WTC11 (cell line): ENCODE data around the gene GPR27. TPM values are rescaled to one million over a fixed set of nuclear protein-coding genes. Genes with fewer than 3 reads are reported as not detected.

Experiments used
- ATAC-seq: fragments of 200-7000 bp; cut with Tn5 transposase; 2 replicates; pipeline ENCODE4 v1.10.0; 2021; ENCODE audit warnings: mild to moderate bottlenecking, moderate library complexity
- CTCF ChIA-PET: fragments of 300-600 bp; sonication (Branson Sonifier 250); formaldehyde crosslinking; loops from one replicate; lab custom pipeline; 2021; ENCODE audit warnings: antibody characterized with exemption; lab: Charles Lee
- POLR2A ChIA-PET: fragments of 350-600 bp; sonication (Branson Sonifier 250); formaldehyde crosslinking; loops from one replicate; lab custom pipeline; 2021; ENCODE audit warnings: antibody characterized with exemption; lab: Charles Lee
- DNase-seq: peaks from one replicate; pipeline ENCODE4 v3.0.0; 2021; ENCODE audit warnings: low spot score
- H3K27ac Mint-ChIP-seq: 2 replicates; pipeline ENCODE4 v1.8.0; 2021; ENCODE audit warnings: mixed read lengths
- H3K27me3 Mint-ChIP-seq: 2 replicates; pipeline ENCODE4 v1.8.0; 2021; ENCODE audit warnings: low read depth, mild to moderate bottlenecking, moderate library complexity, mixed read lengths
- H3K36me3 Mint-ChIP-seq: 2 replicates; pipeline ENCODE4 v1.8.0; 2021; ENCODE audit warnings: mixed read lengths
- H3K4me1 Mint-ChIP-seq: 2 replicates; pipeline ENCODE4 v1.8.0; 2022; ENCODE audit warnings: mixed read lengths
- H3K4me3 Mint-ChIP-seq: 2 replicates; pipeline ENCODE4 v1.8.0; 2021; ENCODE audit warnings: mild to moderate bottlenecking, moderate library complexity, mixed read lengths
- H3K9me3 Mint-ChIP-seq: 2 replicates; pipeline ENCODE4 v1.8.0; 2021; ENCODE audit warnings: mixed read lengths
- ATF1 ChIP-seq: sonication (generic); formaldehyde crosslinking; IDR thresholded peaks from 2 replicates; pipeline ENCODE4 v1.8.1; 2023; ENCODE audit warnings: mild to moderate bottlenecking, moderate library complexity, missing genetic modification reagents
- CBFB ChIP-seq: sonication (generic); formaldehyde crosslinking; IDR thresholded peaks from 2 replicates; pipeline ENCODE4 v1.8.1; 2022; ENCODE audit warnings: mild to moderate bottlenecking, low read depth, missing genetic modification reagents
- CREB1 ChIP-seq: sonication (generic); formaldehyde crosslinking; IDR thresholded peaks from 2 replicates; pipeline ENCODE4 v1.8.0; 2023; ENCODE audit warnings: mild to moderate bottlenecking, missing genetic modification reagents
- ERG ChIP-seq: fragments of 250-450 bp; sonication (Bioruptor Pico); IDR thresholded peaks from 2 replicates; pipeline ENCODE4 v1.8.0; 2021; ENCODE audit warnings: mild to moderate bottlenecking
- FOXJ3 ChIP-seq: sonication (generic); formaldehyde crosslinking; IDR thresholded peaks from 2 replicates; pipeline ENCODE4 v1.9.0; 2021; ENCODE audit warnings: missing genetic modification reagents, mild to moderate bottlenecking, borderline replicate concordance
- FOXP1 ChIP-seq: sonication (generic); formaldehyde crosslinking; IDR thresholded peaks from 2 replicates; pipeline ENCODE4 v1.8.0; 2022; ENCODE audit warnings: missing genetic modification reagents, mild to moderate bottlenecking, moderate library complexity, borderline replicate concordance
- FOXP4 ChIP-seq: sonication (generic); formaldehyde crosslinking; IDR thresholded peaks from 2 replicates; pipeline ENCODE4 v1.8.0; 2022; ENCODE audit warnings: mild to moderate bottlenecking, missing genetic modification reagents
- GRHL2 ChIP-seq: fragments of 250-450 bp; sonication (Bioruptor Pico); IDR thresholded peaks from 2 replicates; pipeline ENCODE4 v1.8.0; 2022; ENCODE audit warnings: mild to moderate bottlenecking, moderate library complexity; ENCODE audit not compliant: insufficient replicate concordance, severe bottlenecking
- JAZF1 ChIP-seq: fragments of 250-450 bp; sonication (Bioruptor Pico); IDR thresholded peaks from 2 replicates; pipeline ENCODE4 v1.9.0; 2021; ENCODE audit warnings: moderate library complexity, mild to moderate bottlenecking, inconsistent platforms
- MLX ChIP-seq: sonication (generic); formaldehyde crosslinking; IDR thresholded peaks from 2 replicates; pipeline ENCODE4 v1.8.1; 2023; ENCODE audit warnings: mild to moderate bottlenecking, missing genetic modification reagents, moderate library complexity
- NFATC4 ChIP-seq: fragments of 250-450 bp; sonication (Bioruptor Pico); IDR thresholded peaks from 2 replicates; pipeline ENCODE4 v1.9.0; 2021; ENCODE audit warnings: mild to moderate bottlenecking
- NFYB ChIP-seq: sonication (generic); formaldehyde crosslinking; conservative IDR thresholded peaks from 2 replicates; pipeline ENCODE4 v1.8.0; 2022; ENCODE audit warnings: low read depth, missing genetic modification reagents
- NR1H2 ChIP-seq: sonication (generic); formaldehyde crosslinking; IDR thresholded peaks from 2 replicates; pipeline ENCODE4 v1.9.0; 2021; ENCODE audit warnings: mild to moderate bottlenecking, moderate library complexity, missing genetic modification reagents
- NR2C2 ChIP-seq: sonication (generic); formaldehyde crosslinking; IDR thresholded peaks from 2 replicates; pipeline ENCODE4 v1.8.0; 2022; ENCODE audit warnings: mild to moderate bottlenecking, missing genetic modification reagents
- SMAD4 ChIP-seq: sonication (generic); formaldehyde crosslinking; IDR thresholded peaks from 2 replicates; pipeline ENCODE4 v1.8.0; 2022; ENCODE audit warnings: mild to moderate bottlenecking, missing genetic modification reagents
- ZBTB21 ChIP-seq: sonication (generic); formaldehyde crosslinking; IDR thresholded peaks from 2 replicates; pipeline ENCODE4 v1.8.1; 2023; ENCODE audit warnings: mild to moderate bottlenecking, missing genetic modification reagents, borderline replicate concordance
- ZNF425 ChIP-seq: fragments of 250-450 bp; sonication (Bioruptor Pico); conservative IDR thresholded peaks from 2 replicates; pipeline ENCODE4 v1.9.0; 2021; ENCODE audit warnings: mild to moderate bottlenecking
- ZNF671 ChIP-seq: fragments of 250-450 bp; sonication (Bioruptor Pico); IDR thresholded peaks from 2 replicates; pipeline ENCODE4 v1.8.0; 2021; ENCODE audit warnings: mild to moderate bottlenecking
- total RNA-seq: library from RNA; stranded (reverse); gene quantifications from 3 replicates; pipeline ENCODE4 v1.2.3, GENCODE V29; 2021
- TF ChIP-seq, protein P1 (sequence below): fragments of 250-450 bp; sonication (Bioruptor Pico); IDR thresholded peaks from 2 replicates; pipeline ENCODE4 v1.9.0; 2021; ENCODE audit warnings: mild to moderate bottlenecking

GPR27 gene
- total RNA-seq, 1 experiment from 2014 or later = 16.4 TPM

DNA sequence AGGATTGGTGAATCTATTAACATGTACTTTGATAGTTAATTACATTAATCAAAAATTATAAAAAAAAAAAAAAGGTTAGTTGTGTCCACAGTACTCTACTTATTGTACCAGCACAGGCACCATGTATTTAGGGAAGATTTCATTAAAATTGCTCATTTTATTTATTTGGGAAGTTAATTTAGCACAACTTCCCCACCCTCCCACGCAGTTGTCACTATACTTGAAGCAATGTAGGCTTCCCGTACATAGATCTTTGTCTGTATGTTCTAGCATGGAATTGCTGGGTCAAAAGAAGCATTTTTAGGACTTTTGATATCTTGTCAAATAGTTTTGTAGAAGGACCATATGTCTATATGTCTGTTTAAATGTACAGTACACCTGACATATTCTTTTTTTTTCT is 4.4 kb downstream of the GPR27 start:
- TF ChIP-seq NR1H2 (CRISPR knock-in tag) (no peak), ERG (CRISPR knock-in tag) (no peak), FOXP4 (no peak), ZNF425 (CRISPR knock-in tag) (no peak), GRHL2 (CRISPR knock-in tag) (no peak), NFATC4 (CRISPR knock-in tag) (no peak), MLX (CRISPR knock-in tag) (no peak), CBFB (CRISPR knock-in tag) (no peak), SMAD4 (CRISPR knock-in tag) (no peak), NR2C2 (CRISPR knock-in tag) (no peak), FOXP1 (CRISPR knock-in tag) (no peak), ZNF671 (CRISPR knock-in tag) (no peak), ZBTB21 (CRISPR knock-in tag) (no peak), NFYB (CRISPR knock-in tag) (no peak), FOXJ3 (CRISPR knock-in tag) (no peak)
- TF ChIP-seq, protein P1, sequence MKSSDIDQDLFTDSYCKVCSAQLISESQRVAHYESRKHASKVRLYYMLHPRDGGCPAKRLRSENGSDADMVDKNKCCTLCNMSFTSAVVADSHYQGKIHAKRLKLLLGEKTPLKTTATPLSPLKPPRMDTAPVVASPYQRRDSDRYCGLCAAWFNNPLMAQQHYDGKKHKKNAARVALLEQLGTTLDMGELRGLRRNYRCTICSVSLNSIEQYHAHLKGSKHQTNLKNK = no peak
- H3K27ac Mint-ChIP-seq = no peak overlapping the region
- ATAC-seq (no peak), DNase-seq (no peak)
- peaks cover 28% of the 10 kb centered on the region for H3K27me3 Mint-ChIP-seq
- no peaks in the 10 kb centered on the region for H3K36me3 Mint-ChIP-seq
- no peak overlapping the region for H3K4me3 Mint-ChIP-seq
- ChIA-PET POLR2A (interaction anchor here (0.7 kb wide), 1 partner anchor 1009 kb away, joined by 3 read pairs; no protein-coding TSS in a partner anchor), CTCF (no interaction called here)
- H3K9me3 Mint-ChIP-seq = peaks cover 4% of the 10 kb centered on the region
- H3K4me1 Mint-ChIP-seq = peaks cover 12% of the 10 kb centered on the region

GRCh38 chr3:71759401-71759800 is 5.7 kb downstream of the GPR27 start:
- Mint-ChIP-seq H3K9me3 (peaks cover 4% of the 10 kb centered on the region), H3K27me3 (peaks cover 26% of the 10 kb centered on the region), H3K36me3 (no peaks in the 10 kb centered on the region), H3K27ac (peak overlapping the region; percentile 34; the same call in 1 of the 2 replicates), H3K4me3 (no peak overlapping the region), H3K4me1 (peaks cover 12% of the 10 kb centered on the region)
- no peak for DNase-seq
- CTCF ChIA-PET = no interaction called here
- POLR2A ChIA-PET = no interaction called here
- TF ChIP-seq ATF1 (CRISPR knock-in tag) = no peak
- TF ChIP-seq JAZF1 = no peak
- TF ChIP-seq, protein P1 = no peak
- no peak for TF ChIP-seq CREB1
- no peak for TF ChIP-seq FOXP4
- ATAC-seq = no peak
